PFSK-1 (cell line): ENCODE measurements around the gene PIEZO2.

ENCODE experiments used
- POLR2AphosphoS5 ChIP-seq: IDR thresholded peaks from 2 replicates; pipeline ENCODE4 v1.6.1; 2012; ENCODE audit warnings: low read depth, mild to moderate bottlenecking, control low read depth, low read length, moderate library complexity
- REST ChIP-seq, 2 experiments: IDR thresholded peaks; 2 replicates each; pipeline versions ENCODE4 v1.6.1 to v1.8.0; 2011 to 2012; ENCODE audit warnings: low read depth in 2 of 2, low read length in 2 of 2, control low read depth in 1 of 2, inconsistent platforms in 1 of 2, mild to moderate bottlenecking in 1 of 2, moderate library complexity in 1 of 2; ENCODE audit not compliant: insufficient read depth in 1 of 2
- SIN3A ChIP-seq: IDR thresholded peaks from 2 replicates; pipeline ENCODE4 v1.6.1; 2012; ENCODE audit warnings: mild to moderate bottlenecking, low read length, moderate library complexity, borderline replicate concordance; ENCODE audit not compliant: insufficient read depth
- TAF1 ChIP-seq: IDR thresholded peaks from 2 replicates; pipeline ENCODE4 v1.6.1; 2012; ENCODE audit warnings: low read length, control low read depth, borderline replicate concordance; ENCODE audit not compliant: insufficient read depth

DNA sequence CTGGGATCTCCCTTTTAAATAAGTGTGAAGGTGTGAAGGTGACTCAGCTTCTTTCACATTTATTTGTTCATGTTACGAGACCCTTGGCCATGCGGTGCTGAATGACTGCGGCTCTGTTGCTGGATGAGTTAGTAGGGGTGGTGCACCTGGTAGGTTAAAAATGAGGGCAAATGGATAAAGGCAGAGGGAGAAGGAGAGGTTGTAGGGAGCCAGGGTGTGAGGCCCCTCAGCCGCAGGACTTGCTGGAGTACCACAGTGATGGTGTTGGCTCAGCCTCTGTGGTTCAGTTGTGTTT is 459.4 kb downstream of the PIEZO2 start:
- TF ChIP-seq REST (IDR thresholded peaks at IDR 0.05; ENCODE audit: insufficient read depth in 1 of 2, low read depth in 2 of 2, low read length in 2 of 2): no peak
- TF ChIP-seq POLR2AphosphoS5: no peak
- no peak for TF ChIP-seq SIN3A
- no peak for TF ChIP-seq TAF1
